GM21423 (cell line): ENCODE data around the gene TMTC4.
"Not testable (repeated sequence)": the region's sequence is repeated elsewhere in the genome, so short reads cannot be mapped to it uniquely, and the experiment has no call there.

Experiments used
- ATAC-seq: cut with Tn5 transposase; IDR thresholded peaks from one replicate; pipeline ENCODE4 v1.9.1; 2021; ENCODE audit warnings: mild to moderate bottlenecking, moderate library complexity; ENCODE audit not compliant: unreplicated experiment

TMTC4 gene

GRCh38 chr13:100594255-100594654 is 80.3 kb downstream of the TMTC4 start:
- ATAC-seq: no peak

- no peak for ATAC-seq
These were observed 85.3 kb downstream of the TMTC4 start for GRCh38 chr13:100589178-100589725.

- peak; percentile 95 for ATAC-seq
These were observed 86.0 kb downstream of the TMTC4 start, which contains the start of gene GGACT for GRCh38 chr13:100588331-100589177. TSS of gene GGACT (minus strand) at chr13:100588789. CDS start at chr13:100532591, 56,198 bp downstream.

GRCh38 chr13:100584896-100585295 is 89.7 kb downstream of the TMTC4 start:
- no peak for ATAC-seq

GRCh38 chr13:100581504-100581903 is 93.1 kb downstream of the TMTC4 start:
- no peak for ATAC-seq

GRCh38 chr13:100581030-100581429 is 93.6 kb downstream of the TMTC4 start:
- no peak for ATAC-seq

- ATAC-seq: no peak
These were observed 94.5 kb downstream of the TMTC4 start for GRCh38 chr13:100580045-100580444.

GRCh38 chr13:100577239-100577638 is 97.4 kb downstream of the TMTC4 start:
- ATAC-seq: not testable (repeated sequence)

GRCh38 chr13:100573121-100573520 is 101.5 kb downstream of the TMTC4 start:
- ATAC-seq: peak; percentile 95

GRCh38 chr13:100566543-100566942 is 108.1 kb downstream of the TMTC4 start:
- ATAC-seq: no peak

- ATAC-seq: no peak
These were observed 109.3 kb downstream of the TMTC4 start for GRCh38 chr13:100565286-100565685.

GRCh38 chr13:100564444-100565223 is 110.0 kb downstream of the TMTC4 start:
- no peak for ATAC-seq

GRCh38 chr13:100563779-100564178 is 110.8 kb downstream of the TMTC4 start:
- ATAC-seq: no peak

GRCh38 chr13:100561599-100562204 is 112.9 kb downstream of the TMTC4 start:
- ATAC-seq: no peak

GRCh38 chr13:100561158-100561499 is 113.5 kb downstream of the TMTC4 start:
- no peak for ATAC-seq

- ATAC-seq: no peak
These were observed 114.0 kb downstream of the TMTC4 start for GRCh38 chr13:100560498-100561157.

GRCh38 chr13:100559886-100560285 is 114.7 kb downstream of the TMTC4 start:
- ATAC-seq: no peak
